Endothelial cell of umbilical vein (primary cell): ENCODE results near the gene BCL3. TPM values are rescaled to one million over a fixed set of nuclear protein-coding genes. Genes with fewer than 3 reads are reported as not detected.

Experiments used
- BruUV-seq: library from RNA; stranded (reverse); fragments of 400-500 nt; replicated peaks from 2 replicates; lab custom pipeline; 2021; lab: Mats Ljungman, UMichigan
- CTCF ChIA-PET: fragments of 300-600, 350-600 bp; sonication (Branson Sonifier 250); formaldehyde crosslinking; loops from one replicate; lab custom pipeline; 2021; ENCODE audit warnings: antibody characterized with exemption, inconsistent platforms; lab: Charles Lee
- POLR2A ChIA-PET: fragments of 300-600, 350-600 bp; sonication (Branson Sonifier 250); formaldehyde crosslinking; loops from one replicate; lab custom pipeline; 2021; ENCODE audit warnings: antibody characterized with exemption, inconsistent platforms; lab: Charles Lee
- DNase-seq: peaks from one replicate; pipeline ENCODE4 v3.0.0-alpha.2; 2011; ENCODE audit warnings: low read depth, low spot score
- FAIRE-seq: peaks from 2 replicates; lab custom pipeline; 2011; peaks lifted over from hg19 to GRCh38; lab: Jason Lieb, UNC
- H2AFZ ChIP-seq: 2 replicates; pipeline ENCODE4 v1.6.0; 2012; ENCODE audit warnings: low read depth, low read length, control low read depth, inconsistent platforms
- H3K27ac ChIP-seq: 2 replicates; pipeline ENCODE4 v1.5.1; 2011; ENCODE audit warnings: low read depth, mild to moderate bottlenecking, control low read depth, low read length, moderate library complexity; ENCODE audit not compliant: insufficient read depth
- H3K27me3 ChIP-seq, 2 experiments: 2 replicates each; pipeline versions ENCODE4 v1.6.0 to v1.6.1; 2011; ENCODE audit warnings: low read length in 2 of 2, mixed read lengths in 1 of 2; ENCODE audit not compliant: control insufficient read depth in 2 of 2, insufficient read depth in 2 of 2
- H3K36me3 ChIP-seq, 2 experiments: 2 replicates in 1 of 2; 3 replicates in 1 of 2; pipeline ENCODE4 v1.5.1; 2011; ENCODE audit warnings: low read length in 2 of 2, mild to moderate bottlenecking in 1 of 2, moderate library complexity in 1 of 2; ENCODE audit not compliant: control insufficient read depth in 2 of 2, insufficient read depth in 2 of 2; ENCODE audit errors: extremely low read depth in 1 of 2
- H3K4me1 ChIP-seq: 3 replicates; pipeline ENCODE4 v1.5.1; 2011; ENCODE audit warnings: mild to moderate bottlenecking, low read length; ENCODE audit not compliant: control insufficient read depth, insufficient read depth; ENCODE audit errors: extremely low read depth
- H3K4me2 ChIP-seq: 2 replicates; pipeline ENCODE4 v1.6.1; 2011; ENCODE audit warnings: low read length, control low read depth, mixed read lengths; ENCODE audit not compliant: insufficient read depth
- H3K4me3 ChIP-seq, 3 experiments: fragments of 200-600 bp in 1 of 3; sonication (generic), shearing (Covaris generic) in 1 of 3; replicated peaks in 1 of 3; 2 replicates each; pipeline ENCODE4 v1.5.1; 2011 to 2016; ENCODE audit warnings: control low read depth in 3 of 3, low read length in 3 of 3, mild to moderate bottlenecking in 2 of 3, inconsistent platforms in 1 of 3, low read depth in 1 of 3, moderate library complexity in 1 of 3; ENCODE audit not compliant: insufficient read depth in 1 of 3
- H3K79me2 ChIP-seq: 2 replicates; pipeline ENCODE4 v1.6.0; 2012; ENCODE audit warnings: low read length, inconsistent platforms; ENCODE audit not compliant: control insufficient read depth, insufficient read depth
- H3K9ac ChIP-seq: replicated peaks from 2 replicates; pipeline ENCODE3; 2011; ENCODE audit warnings: low read length, control low read depth; ENCODE audit not compliant: insufficient read depth; ENCODE audit errors: extremely low read depth
- H3K9me1 ChIP-seq: replicated peaks from 3 replicates; pipeline ENCODE4 v1.6.0; 2011; ENCODE audit warnings: mild to moderate bottlenecking, low read length; ENCODE audit not compliant: control insufficient read depth, insufficient read depth; ENCODE audit errors: extremely low read depth
- H3K9me3 ChIP-seq: replicated peaks from 2 replicates; pipeline ENCODE4 v1.5.1; 2012; ENCODE audit warnings: low read length, inconsistent platforms; ENCODE audit not compliant: control insufficient read depth, insufficient read depth
- H4K20me1 ChIP-seq: replicated peaks from 2 replicates; pipeline ENCODE3; 2011; ENCODE audit warnings: mild to moderate bottlenecking, low read length; ENCODE audit not compliant: control insufficient read depth, insufficient read depth; ENCODE audit errors: extremely low read depth
- EZH2 ChIP-seq: IDR thresholded peaks from 2 replicates; pipeline ENCODE4 v1.6.1; 2012; ENCODE audit warnings: borderline replicate concordance, low read depth, mild to moderate bottlenecking, moderate library complexity, low read length, inconsistent platforms; ENCODE audit not compliant: severe bottlenecking
- FOS ChIP-seq: IDR thresholded peaks from 2 replicates; pipeline ENCODE4 v1.6.1; 2011; ENCODE audit warnings: mild to moderate bottlenecking, low read length, moderate library complexity, borderline replicate concordance; ENCODE audit not compliant: insufficient read depth
- GATA2 ChIP-seq: IDR thresholded peaks from 2 replicates; pipeline ENCODE4 v1.7.0; 2011; ENCODE audit warnings: low read depth, mild to moderate bottlenecking, moderate library complexity, mixed read lengths, low read length; ENCODE audit not compliant: insufficient read length, insufficient read depth
- POLR2A ChIP-seq: IDR thresholded peaks from 2 replicates; pipeline ENCODE4 v1.6.1; 2012; ENCODE audit warnings: low read depth, mild to moderate bottlenecking, control low read depth, low read length
- POLR2AphosphoS5 ChIP-seq: IDR thresholded peaks from 2 replicates; pipeline ENCODE4 v1.6.1; 2012; ENCODE audit warnings: low read depth, mild to moderate bottlenecking, control low read depth, low read length, moderate library complexity; ENCODE audit not compliant: insufficient read depth
- dilution Hi-C: fragments of 300-500 bp; cut with MboI; formaldehyde crosslinking; loops from one replicate; pipeline ENCODE4 v1.15.0; 2019; ENCODE audit warnings: low sequenced_read_pairs; ENCODE audit not compliant: extremely low pct_ligation_motif_present
- intact Hi-C: fragments of 100-400 bp; cut with micrococcal nuclease; formaldehyde crosslinking; loops from one replicate; pipeline ENCODE4 v1.10.0; 2022
- polyA plus RNA-seq, 4 experiments: library from polyadenylated mRNA; depleted of rRNA in 3 of 4; stranded (reverse) in 3 of 4; unstranded in 1 of 4; fragments of >200 nt; gene quantifications; 2 replicates each; pipeline versions ENCODE4 v1.2.1 to v1.2.3, GENCODE V29; 2011 to 2012; ENCODE audit warnings: missing spikeins in 1 of 4
- total RNA-seq: library from RNA; stranded (reverse); gene quantifications from 2 replicates; pipeline ENCODE4 v1.2.3, GENCODE V29; 2021

Gene BCL3
- total and polyA plus RNA-seq, 2 donors (not counting 3 experiments of a cell fraction or from before 2014, with no cell fraction given), result 11.0 to 26.9 TPM

GRCh38 chr19:44749994-44750393, 1.5 kb downstream of the BCL3 start:
- Histone ChIP-seq H3K4me2 (peak overlapping the region; percentile 92), H3K4me3 (peak overlapping the region in 1 of 3 experiments; percentile 66), H3K27ac (no peak overlapping the region), H4K20me1 (no peaks in the 10 kb centered on the region), H3K4me1 (peaks cover 41% of the 10 kb centered on the region), H3K36me3 (peaks cover 0 to 4% of the 10 kb centered on the region in 2 experiments), H3K9me1 (no peaks in the 10 kb centered on the region), H3K79me2 (peaks cover 24% of the 10 kb centered on the region), H3K9me3 (no peaks in the 10 kb centered on the region), H3K9ac (no peak overlapping the region), H3K27me3 (no peaks in the 10 kb centered on the region), H2AFZ (no peak overlapping the region)
- intact Hi-C loops, result loop anchor here (2.0 kb wide), 1 partner anchor 25 kb away; no protein-coding TSS in a partner anchor
- DNase-seq (no peak), FAIRE-seq (peak; percentile 46)
- TF ChIP-seq FOS (no peak), EZH2 (no peak), POLR2A (peak; percentile 31)
- ChIA-PET POLR2A (no interaction called here), CTCF (interaction anchor here (1.4 to 3.2 kb wide), 4 partner anchors 8 to 60 kb away, joined by 3 to 22 read pairs (median 12); no protein-coding TSS in a partner anchor)
- BruUV-seq, result no TSS peak
- dilution Hi-C loops, result no loop called here

- FAIRE-seq (no peak), DNase-seq (no peak)
- H3K4me1 ChIP-seq, result peaks cover 39% of the 10 kb centered on the region
- H3K79me2 ChIP-seq, result peaks cover 26% of the 10 kb centered on the region
- H3K27me3 ChIP-seq, result no peaks in the 10 kb centered on the region
- intact Hi-C loops (loop anchor here (2.0 kb wide), 1 partner anchor 33 kb away; no protein-coding TSS in a partner anchor), dilution Hi-C loops (no loop called here)
- peaks cover 0 to 12% of the 10 kb centered on the region in 2 experiments for H3K36me3 ChIP-seq
- no peak overlapping the region for H2AFZ ChIP-seq
- H3K27ac ChIP-seq, result peak overlapping the region; percentile 86
- no peak for TF ChIP-seq POLR2A
- no peak for TF ChIP-seq POLR2AphosphoS5
- TF ChIP-seq GATA2, result no peak
- CTCF ChIA-PET, result interaction anchor here (1.0 to 4.9 kb wide), 5 partner anchors 13 to 182 kb away, joined by 3 to 71 read pairs (median 7); no protein-coding TSS in a partner anchor
- H3K4me3 ChIP-seq, result no peak overlapping the region
- H3K9ac ChIP-seq, result no peak overlapping the region
- POLR2A ChIA-PET, result interaction anchor here (0.9 kb wide), 1 partner anchor 28 kb away, joined by 3 read pairs; no protein-coding TSS in a partner anchor
- no peak overlapping the region for H3K4me2 ChIP-seq
- no peaks in the 10 kb centered on the region for H4K20me1 ChIP-seq
- H3K9me1 ChIP-seq, result no peaks in the 10 kb centered on the region
- no peaks in the 10 kb centered on the region for H3K9me3 ChIP-seq
- BruUV-seq, result no TSS peak
Observed at GRCh38 chr19:44752123-44752815, 3.8 kb downstream of the BCL3 start.
